CMK (cell line): ENCODE measurements around the gene APOH.

ENCODE experiments used
- DNase-seq: peaks from one replicate; pipeline ENCODE4 v3.0.0-alpha.2; 2010; ENCODE audit warnings: low read depth

Gene APOH

GRCh38 chr17:66235377-66235994 lies 6.3 kb upstream of the APOH start:
- DNase-seq: no peak

GRCh38 chr17:66234611-66235010 lies 5.4 kb upstream of the APOH start:
- DNase-seq: no peak

GRCh38 chr17:66233023-66233753 lies 4.0 kb upstream of the APOH start:
- no peak for DNase-seq

DNA sequence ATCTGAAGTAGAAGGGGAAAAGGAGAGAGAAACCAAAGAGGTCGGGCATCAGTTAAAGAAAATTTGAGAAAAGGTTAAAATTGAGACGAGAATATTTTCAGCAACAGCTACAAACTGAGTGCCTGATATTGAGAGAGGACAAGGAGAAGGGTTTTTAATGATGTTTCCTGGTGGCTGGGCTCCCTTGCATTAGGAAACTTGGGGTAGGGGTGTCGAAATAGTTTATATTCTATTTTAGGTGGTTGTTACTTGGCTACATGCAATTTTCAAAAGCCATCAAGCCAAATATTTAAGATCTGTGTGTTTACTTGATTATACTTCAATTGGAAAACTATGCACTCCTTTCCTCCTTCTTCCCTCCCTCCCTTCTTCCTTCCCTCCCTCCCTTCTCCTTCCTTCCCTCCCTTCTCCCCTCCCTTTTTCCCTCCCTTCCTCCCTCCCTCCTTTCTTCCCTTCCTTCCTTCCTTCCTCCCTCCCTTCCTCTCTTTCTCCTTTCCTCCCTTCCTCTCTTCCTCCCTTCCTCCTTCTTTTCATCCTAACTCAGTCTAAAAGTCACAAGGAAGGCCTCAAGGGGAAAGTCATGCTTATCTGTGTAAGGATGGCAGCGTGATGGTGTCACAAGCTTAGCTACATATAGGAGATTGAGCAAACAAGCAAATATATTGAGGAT lies 1.8 kb upstream of the APOH start:
- DNase-seq: no peak

DNA sequence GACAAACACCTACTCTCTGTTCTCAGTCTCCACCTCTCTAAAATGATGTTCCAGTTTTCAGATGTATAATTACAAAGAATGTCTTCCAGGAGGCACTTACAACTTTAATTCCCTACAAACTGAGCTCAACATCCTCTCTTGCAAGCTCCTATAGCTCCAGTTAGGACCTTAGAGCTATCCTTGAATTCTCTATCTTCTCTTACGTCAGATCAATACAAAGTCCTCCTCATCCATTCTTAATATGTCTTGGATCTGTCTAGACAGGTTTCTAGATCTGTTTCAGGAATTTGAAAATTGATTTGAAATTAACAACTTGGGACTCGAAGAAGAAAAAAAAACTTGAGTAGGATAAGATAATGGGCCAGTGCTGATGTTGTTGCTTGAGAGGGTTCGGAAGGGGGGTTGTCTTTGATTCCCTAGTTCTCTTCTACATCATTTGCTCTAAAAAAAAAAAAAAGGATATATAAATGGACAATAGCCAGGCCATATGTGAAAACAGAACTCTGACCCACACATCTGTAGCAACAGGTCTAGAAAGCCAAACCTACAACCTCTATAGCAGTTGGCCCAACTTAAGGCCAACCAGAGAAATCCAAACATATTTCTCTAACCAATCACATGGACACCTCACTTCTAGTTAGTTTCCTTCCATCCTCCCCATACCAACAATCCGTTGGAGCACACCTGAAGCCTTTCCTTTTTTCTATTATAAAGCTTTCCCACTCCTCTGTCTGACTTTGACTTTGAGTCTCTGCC lies 746 bp upstream of the APOH start:
- no peak for DNase-seq

- no peak for DNase-seq
Observed at GRCh38 chr17:66227212-66228045, 1.8 kb downstream of the APOH start.

GRCh38 chr17:66222798-66223350 lies 6.3 kb downstream of the APOH start:
- no peak for DNase-seq

GRCh38 chr17:66221755-66222530 lies 7.3 kb downstream of the APOH start:
- no peak for DNase-seq

DNA sequence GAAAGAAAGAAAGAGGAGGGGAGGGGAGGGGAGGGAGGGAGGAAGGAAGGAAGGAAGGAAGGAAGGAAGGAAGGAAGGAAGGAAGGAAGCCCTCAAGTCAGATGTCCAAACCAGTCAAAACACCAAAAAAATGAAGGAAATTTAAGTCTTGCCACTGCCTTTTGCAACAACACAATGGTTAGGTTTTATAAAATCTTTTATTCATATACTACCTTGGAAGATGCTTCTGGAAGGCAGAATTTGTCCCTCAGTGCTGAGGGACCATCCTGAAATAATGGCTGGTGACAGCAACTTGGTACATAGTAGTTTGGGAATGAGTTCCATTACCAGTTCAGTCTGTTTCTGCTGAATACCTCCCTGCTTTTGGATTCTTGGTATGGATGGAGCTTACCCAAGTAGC lies 7.9 kb downstream of the APOH start:
- no peak for DNase-seq

DNA sequence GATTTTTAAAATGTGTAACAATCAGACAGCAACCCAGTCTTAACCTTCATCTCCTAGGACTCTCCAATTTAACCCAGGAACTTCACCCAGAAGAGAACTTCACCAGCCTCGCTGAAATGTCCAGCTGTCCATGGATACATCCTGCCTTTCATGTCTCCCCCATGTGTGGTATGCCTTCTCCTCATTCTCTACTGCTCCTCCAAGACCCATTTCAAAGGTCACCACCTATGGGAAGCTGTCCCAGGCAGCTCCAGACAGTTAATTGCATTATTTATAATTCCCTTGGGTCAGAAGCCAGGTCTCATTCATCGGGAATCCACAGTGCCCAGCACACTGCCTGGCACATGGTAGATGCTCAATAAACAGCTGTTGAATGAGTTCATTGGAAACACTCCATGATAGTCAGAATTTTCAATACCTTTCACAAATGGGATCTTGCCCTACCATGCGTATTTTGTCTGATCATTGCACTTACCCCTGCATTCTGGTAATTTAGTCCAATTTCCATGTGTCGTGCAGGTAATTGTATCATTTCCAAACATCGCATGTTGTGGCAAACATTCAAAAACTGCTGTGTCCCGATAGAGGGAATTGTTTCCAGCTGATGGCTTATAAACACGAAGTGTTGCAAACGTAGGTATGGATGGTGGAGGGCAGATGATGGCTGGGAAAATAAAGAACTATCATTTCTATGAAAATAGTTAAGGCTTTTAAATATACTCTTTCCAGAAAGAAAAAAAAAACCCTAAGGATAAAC lies 9.0 kb downstream of the APOH start:
- DNase-seq: no peak

GRCh38 chr17:66215529-66215911 lies 13.7 kb downstream of the APOH start:
- no peak for DNase-seq

GRCh38 chr17:66214884-66215528 lies 14.2 kb downstream of the APOH start:
- no peak for DNase-seq

DNA sequence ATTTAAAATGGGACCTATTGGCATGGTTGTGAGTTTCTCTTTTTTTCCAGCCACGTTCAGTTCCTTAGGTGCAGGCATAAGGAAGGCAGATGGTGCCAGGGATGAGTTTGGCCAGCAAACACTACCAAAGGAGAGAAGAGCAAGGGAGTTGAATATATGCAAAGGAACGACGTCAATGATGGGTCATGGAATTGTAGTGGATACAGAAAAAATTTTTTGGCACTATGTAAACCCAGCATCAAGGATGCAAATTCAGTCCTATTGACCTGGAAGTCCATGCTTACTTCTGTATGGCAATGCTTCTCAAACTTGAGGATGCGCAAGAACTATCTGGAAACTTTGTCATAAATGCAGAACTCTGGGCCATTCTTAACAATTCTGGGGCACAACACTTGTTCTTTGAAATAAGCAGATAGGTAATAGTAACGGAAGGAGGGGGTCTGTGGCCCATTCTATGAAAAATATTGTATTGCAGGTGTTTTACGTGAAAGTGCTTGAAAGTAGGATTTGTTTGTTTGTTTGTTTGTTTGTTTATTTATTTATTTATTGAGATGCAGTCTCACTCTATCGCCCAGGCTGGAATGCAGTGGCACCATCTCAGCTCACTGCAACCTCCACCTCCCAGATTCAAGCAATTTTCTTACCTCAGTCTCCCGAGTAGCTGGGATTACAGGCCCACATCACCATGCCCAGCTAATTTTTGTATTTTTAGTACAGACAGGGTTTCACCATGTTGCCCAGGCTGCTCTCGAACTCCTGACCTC lies 18.0 kb downstream of the APOH start:
- DNase-seq: no peak

- DNase-seq: no peak
Observed at GRCh38 chr17:66210208-66210574, 19.0 kb downstream of the APOH start.

DNA sequence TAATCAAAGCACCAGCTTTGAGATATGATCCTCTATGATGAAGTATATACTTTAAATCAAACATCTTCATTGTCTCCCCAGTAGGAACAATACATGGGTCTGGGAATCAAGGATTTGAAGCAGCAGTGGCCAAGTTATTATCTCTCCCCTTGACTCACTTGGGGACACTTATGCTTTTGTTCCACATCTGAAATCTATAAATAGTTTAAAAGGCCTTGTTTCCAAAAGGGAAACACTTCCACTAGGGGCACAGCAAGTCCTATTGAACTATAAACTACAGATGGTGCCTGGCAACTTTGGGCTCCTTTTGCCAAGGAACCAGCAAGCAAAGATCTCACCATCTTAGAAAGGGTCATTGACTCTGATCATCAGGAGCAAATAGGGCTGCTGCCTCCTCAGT lies 21.3 kb downstream of the APOH start:
- no peak for DNase-seq

DNA sequence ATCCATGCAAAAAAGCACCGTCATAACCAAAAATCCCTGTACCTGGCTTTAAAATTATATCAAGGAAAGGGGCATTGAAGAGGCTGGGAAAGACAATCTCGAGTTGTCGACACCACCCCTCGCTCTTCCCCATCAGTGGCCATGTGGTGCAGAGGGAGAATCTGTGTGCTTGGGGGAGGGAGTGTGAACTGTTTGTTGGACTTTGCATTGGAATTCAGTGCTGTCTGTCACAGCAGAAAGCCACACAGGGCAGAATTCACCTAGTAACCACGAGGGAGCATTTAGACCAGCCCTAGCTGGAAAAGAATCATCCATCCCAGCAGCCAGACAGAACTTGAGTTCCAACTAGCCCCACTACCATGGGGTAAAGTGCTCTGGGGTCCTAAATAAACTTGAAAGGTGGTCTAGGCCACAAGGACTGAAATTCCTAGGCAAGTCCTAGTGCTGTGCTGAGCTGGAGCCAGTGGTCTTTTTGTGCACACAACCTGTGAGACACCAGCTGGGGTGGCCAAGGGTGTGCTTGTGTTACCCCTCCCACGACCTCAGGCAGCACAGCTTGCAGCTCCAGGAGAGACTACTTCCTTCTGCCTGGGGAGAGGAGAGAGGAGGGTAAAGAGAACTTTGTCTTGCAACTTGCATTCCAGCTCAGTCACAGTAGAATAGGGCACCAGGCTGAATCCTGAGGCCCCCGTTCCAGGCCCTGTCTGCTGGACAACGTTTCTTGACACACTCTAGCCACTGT lies 25.8 kb downstream of the APOH start:
- no peak for DNase-seq

- DNase-seq: peak; percentile 14
Observed at GRCh38 chr17:66200685-66201092, 28.5 kb downstream of the APOH start.

DNA sequence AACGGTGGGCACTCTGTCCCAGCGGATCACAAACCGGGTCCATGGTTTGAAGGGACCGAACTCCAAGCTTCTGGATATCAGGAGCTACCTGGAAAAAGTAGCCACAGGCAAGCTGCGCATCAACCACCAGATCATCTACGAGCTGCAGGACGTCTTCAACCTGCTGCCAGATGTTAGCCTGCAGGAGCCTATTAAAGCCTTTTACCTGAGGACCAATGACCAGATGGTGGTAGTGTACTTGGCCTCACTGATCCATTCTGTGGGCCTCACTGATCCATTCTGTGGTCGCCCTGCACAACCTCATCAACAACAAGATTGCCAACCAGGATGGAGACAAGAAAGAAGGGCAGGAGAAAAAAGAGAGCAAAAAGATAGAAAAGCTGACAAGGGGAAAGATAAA lies 31.0 kb downstream of the APOH start:
- no peak for DNase-seq
